ENCODE data around the gene SLC34A1. TPM values are rescaled to one million over a fixed set of nuclear protein-coding genes. Genes with fewer than 3 reads are reported as not detected.

SLC34A1 gene
- total and polyA plus RNA-seq, 2 of the 13 experiments (the other 11 are each of a cell fraction or from before 2014, with no cell fraction given), result 0.03 to 0.20 TPM

DNA sequence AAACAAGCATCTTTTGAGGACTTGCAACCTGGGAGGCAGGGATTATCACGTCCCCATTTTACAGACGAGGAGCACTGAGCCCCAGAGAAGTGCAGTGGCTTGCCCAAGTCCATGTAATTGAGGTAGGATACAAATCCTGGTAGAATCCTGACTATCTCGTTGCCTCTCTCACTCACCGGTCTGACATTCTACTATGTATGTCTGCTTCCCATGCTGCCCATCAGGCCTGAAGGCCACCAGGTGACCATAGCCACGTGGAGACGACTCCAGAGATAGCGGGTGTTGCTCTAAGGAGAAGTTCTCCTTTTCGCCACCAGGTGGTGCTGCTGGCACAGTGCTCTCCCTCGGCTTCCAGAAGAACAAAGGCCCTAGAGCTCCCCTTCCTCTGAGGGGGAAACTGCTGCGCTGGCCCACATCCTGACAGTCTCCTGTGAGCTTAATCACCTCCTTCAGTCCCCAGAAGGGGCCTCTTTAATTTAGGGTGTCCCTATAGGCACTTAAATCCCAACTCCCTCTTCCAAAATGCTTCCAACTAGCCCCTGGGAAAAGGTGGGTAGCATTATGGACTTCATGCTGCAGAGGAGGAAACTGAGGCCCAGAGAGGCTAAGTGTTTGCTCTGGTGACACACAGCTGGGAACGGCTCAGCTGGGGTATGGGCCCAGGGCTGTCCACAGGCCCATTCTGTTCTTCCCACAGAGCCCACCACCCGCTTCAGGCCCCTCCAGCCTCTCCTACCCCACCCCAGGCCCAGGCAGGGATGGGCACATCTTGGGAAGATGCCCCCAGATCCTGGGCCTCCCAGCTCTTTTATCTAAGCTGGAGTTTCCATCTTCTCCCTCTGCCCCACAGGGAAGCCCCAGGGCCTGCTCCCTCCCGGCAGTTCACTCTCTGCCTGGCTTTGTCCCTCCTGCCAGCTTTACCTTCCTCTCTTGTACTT lies 6.4 kb downstream of the SLC34A1 start (continued):
- TF ChIP-seq HDAC2 (CRISPR knock-in tag; IDR thresholded peaks at IDR 0.05) (peak; percentile 53; the same call in 1 of the 2 replicates), HNRNPL (IDR thresholded peaks at IDR 0.05; ENCODE audit: low read depth, low read length) (no peak), SP4 (CRISPR knock-in tag; IDR thresholded peaks at IDR 0.05) (no peak), TCF7L2 (IDR thresholded peaks at IDR 0.05; ENCODE audit: low read depth, low read length) (no peak), NAIF1 (CRISPR knock-in tag; IDR thresholded peaks at IDR 0.05; ENCODE audit: borderline replicate concordance) (no peak), ZNF770 (CRISPR knock-in tag; IDR thresholded peaks at IDR 0.05) (no peak), CREM (IDR thresholded peaks at IDR 0.05) (no peak), CREM (CRISPR knock-in tag; IDR thresholded peaks at IDR 0.05) (no peak), ZNF329 (CRISPR knock-in tag; IDR thresholded peaks at IDR 0.05; ENCODE audit: low read depth) (no peak), ZNF512B (CRISPR knock-in tag; IDR thresholded peaks at IDR 0.05; ENCODE audit: borderline replicate concordance) (no peak), SMAD3 (CRISPR knock-in tag; IDR thresholded peaks at IDR 0.05) (no peak), CHD2 (IDR thresholded peaks at IDR 0.05; ENCODE audit: low read depth, low read length) (no peak), JUNB (CRISPR knock-in tag; IDR thresholded peaks at IDR 0.05; ENCODE audit: borderline replicate concordance) (no peak), ZNF782 (CRISPR knock-in tag; IDR thresholded peaks at IDR 0.05; ENCODE audit: borderline replicate concordance) (no peak), CBX1 (IDR thresholded peaks at IDR 0.05; ENCODE audit: low read depth) (no peak), ZNF367 (CRISPR knock-in tag; IDR thresholded peaks at IDR 0.05; ENCODE audit: borderline replicate concordance) (no peak), ZNF143 (CRISPR knock-in tag; IDR thresholded peaks at IDR 0.05) (no peak), HOXA3 (CRISPR knock-in tag; IDR thresholded peaks at IDR 0.05) (peak; percentile 25; the same call in 1 of the 2 replicates), MAFK (conservative IDR thresholded peaks at IDR 0.05 in 1 of 2, IDR thresholded peaks at IDR 0.05 in 1 of 2; ENCODE audit: low read length in 2 of 2) (no peak), ZNF704 (CRISPR knock-in tag; IDR thresholded peaks at IDR 0.05; ENCODE audit: borderline replicate concordance) (no peak), SIN3B (IDR thresholded peaks at IDR 0.05; ENCODE audit: low read length) (no peak), IKZF4 (CRISPR knock-in tag; IDR thresholded peaks at IDR 0.05; ENCODE audit: borderline replicate concordance, low read depth, not compliant biosample characterization) (no peak)
- TF ChIP-seq, protein P1, sequence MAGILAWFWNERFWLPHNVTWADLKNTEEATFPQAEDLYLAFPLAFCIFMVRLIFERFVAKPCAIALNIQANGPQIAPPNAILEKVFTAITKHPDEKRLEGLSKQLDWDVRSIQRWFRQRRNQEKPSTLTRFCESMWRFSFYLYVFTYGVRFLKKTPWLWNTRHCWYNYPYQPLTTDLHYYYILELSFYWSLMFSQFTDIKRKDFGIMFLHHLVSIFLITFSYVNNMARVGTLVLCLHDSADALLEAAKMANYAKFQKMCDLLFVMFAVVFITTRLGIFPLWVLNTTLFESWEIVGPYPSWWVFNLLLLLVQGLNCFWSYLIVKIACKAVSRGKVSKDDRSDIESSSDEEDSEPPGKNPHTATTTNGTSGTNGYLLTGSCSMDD (CRISPR knock-in tag; IDR thresholded peaks at IDR 0.05), result no peak
